Tongue (tissue), 3 donors: ENCODE results near the gene DDX27. TPM values are rescaled to one million over a fixed set of nuclear protein-coding genes. Genes with fewer than 3 reads are reported as not detected.

Experiments used
- DNase-seq: peaks from one replicate; pipeline ENCODE4 v3.0.0-alpha.2; 2015
- small RNA-seq: library from RNA; depleted of rRNA; stranded (forward); fragments of <200 nt; gene quantifications from one replicate; pipeline ENCODE3, GENCODE V24; 2014; ENCODE audit warnings: low replicate concordance
- total RNA-seq: library from RNA; depleted of rRNA; stranded (reverse); fragments of >200 nt; gene quantifications from one replicate; pipeline ENCODE4 v1.2.3, GENCODE V29; 2014

Gene DDX27
- total RNA-seq, 1 donor from 2014 or later = 28.7 TPM

- DNase-seq = peak; percentile 66
These were observed 69.8 kb downstream of the DDX27 start for GRCh38 chr20:49288784-49289696.

GRCh38 chr20:49290608-49291191 is 71.5 kb downstream of the DDX27 start:
- DNase-seq = no peak

DNA sequence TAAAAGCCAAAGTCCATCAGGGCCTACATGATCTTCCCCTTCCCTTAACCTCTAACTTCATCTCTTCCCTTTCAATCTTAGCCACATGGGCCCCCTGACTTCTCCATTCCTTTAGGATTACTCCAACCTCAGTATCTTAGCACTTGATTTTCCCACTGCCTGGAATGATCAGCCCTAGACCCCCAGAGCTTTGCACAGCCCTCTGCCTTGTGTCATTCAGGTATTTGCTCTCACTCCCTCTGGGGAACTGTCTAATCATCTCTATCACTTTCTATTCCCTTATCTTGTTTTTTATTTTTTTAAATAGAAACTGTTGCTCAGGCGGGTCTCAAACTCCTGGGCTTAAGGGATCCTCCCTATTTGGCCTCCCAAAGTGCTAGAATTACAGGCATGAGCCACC is 72.0 kb downstream of the DDX27 start:
- DNase-seq = no peak

GRCh38 chr20:49292010-49292409 is 72.8 kb downstream of the DDX27 start:
- no peak for DNase-seq

DNA sequence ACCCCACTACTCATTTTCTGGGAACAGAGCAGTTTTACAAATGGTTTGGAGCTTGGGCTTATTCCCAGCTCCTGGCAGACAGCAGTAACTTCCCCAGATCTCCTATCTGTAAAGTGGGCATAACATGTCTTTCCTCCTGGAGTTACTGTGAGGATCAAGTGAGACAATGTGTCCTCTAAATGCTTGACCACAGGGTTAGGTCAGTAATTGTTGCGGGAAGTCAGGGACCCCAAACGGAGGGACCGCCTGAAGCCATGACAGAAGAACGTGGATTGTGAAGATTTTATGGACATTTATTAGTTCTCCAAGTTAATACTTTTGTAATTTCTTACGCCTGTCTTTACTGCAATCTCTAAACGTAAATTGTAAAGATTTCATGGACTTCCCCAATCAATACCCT is 73.9 kb downstream of the DDX27 start:
- no peak for DNase-seq

Small RNA genes within 50 kb of the gene (small RNA-seq; reads per million reads assigned to genes)
- gene SNORD12B (5,238 reads per million, percentile 100 among the genes with 10 or more reads in this experiment), gene SNORD12C (1,447 reads per million, percentile 99 among the genes with 10 or more reads in this experiment)

Other genes starting within 250 kb of the DDX27 start
- 70.9 TPM for gene CSE1L, start 173.1 kb upstream of the DDX27 start, total RNA-seq
- gene STAU1, start 31.1 kb upstream of the DDX27 start, total RNA-seq = 47.4 TPM
- gene ZNFX1, start 58.6 kb downstream of the DDX27 start, total RNA-seq = 19.3 TPM